ENCODE measurements around the gene MAFF. TPM values are rescaled to one million over a fixed set of nuclear protein-coding genes. Genes with fewer than 3 reads are reported as not detected.

Gene MAFF
- total RNA-seq, 2 experiments from 2014 or later = 25.6 to 27.3 TPM

GRCh38 chr22:38164551-38164918, 37.3 kb upstream of the MAFF start:
- no peak overlapping the region for H3K4me3 Mint-ChIP-seq
- Histone ChIP-seq H3K36me3 (ENCODE audit: insufficient read depth, low read length) (peaks cover 41% of the 10 kb centered on the region), H3K27ac (ENCODE audit: low read depth in 1 of 2, low read length in 2 of 2) (no peak overlapping the region), H3K4me3 (ENCODE audit: low read length) (no peak overlapping the region), H3K9me3 (ENCODE audit: control insufficient read depth in 1 of 2, insufficient read depth in 1 of 2, low read length in 2 of 2) (no peaks in the 10 kb centered on the region), H3K27me3 (ENCODE audit: control insufficient read depth in 1 of 2, insufficient read depth in 2 of 2, low read length in 2 of 2) (no peaks in the 10 kb centered on the region), H3K4me1 (ENCODE audit: insufficient read depth, low read length) (no peaks in the 10 kb centered on the region)
- intact Hi-C loops (cut with DNase I, micrococcal nuclease) = no loop called here
- peaks cover 11% of the 10 kb centered on the region for H3K4me1 Mint-ChIP-seq (ENCODE audit: low read depth)
- ChIA-PET POLR2A (no interaction called here), CTCF (no interaction called here)
- no peak for ATAC-seq (ENCODE audit: poor library complexity)
- no peaks in the 10 kb centered on the region for H3K27me3 Mint-ChIP-seq
- TF ChIP-seq CTCF (IDR thresholded peaks at IDR 0.05) = no peak
- H3K36me3 Mint-ChIP-seq (ENCODE audit: low read depth) = peaks cover 52% of the 10 kb centered on the region
- no peaks in the 10 kb centered on the region for H3K9me3 Mint-ChIP-seq
- H3K27ac Mint-ChIP-seq = no peak overlapping the region
- DNase-seq = no peak

- no peaks in the 10 kb centered on the region for H3K9me3 Mint-ChIP-seq
- intact Hi-C loops (cut with DNase I, micrococcal nuclease) = no loop called here
- H3K36me3 Mint-ChIP-seq (ENCODE audit: low read depth) = peaks cover 52% of the 10 kb centered on the region
- Histone ChIP-seq H3K27ac (ENCODE audit: low read depth in 1 of 2, low read length in 2 of 2) (no peak overlapping the region), H3K36me3 (ENCODE audit: insufficient read depth, low read length) (peaks cover 43% of the 10 kb centered on the region), H3K27me3 (ENCODE audit: control insufficient read depth in 1 of 2, insufficient read depth in 2 of 2, low read length in 2 of 2) (no peaks in the 10 kb centered on the region), H3K4me1 (ENCODE audit: insufficient read depth, low read length) (no peaks in the 10 kb centered on the region), H3K4me3 (ENCODE audit: low read length) (no peak overlapping the region), H3K9me3 (ENCODE audit: control insufficient read depth in 1 of 2, insufficient read depth in 1 of 2, low read length in 2 of 2) (no peaks in the 10 kb centered on the region)
- H3K4me3 Mint-ChIP-seq = no peak overlapping the region
- CTCF ChIA-PET = no interaction called here
- ATAC-seq (ENCODE audit: poor library complexity) (no peak), DNase-seq (no peak)
- no peak for TF ChIP-seq CTCF (IDR thresholded peaks at IDR 0.05)
- peaks cover 11% of the 10 kb centered on the region for H3K4me1 Mint-ChIP-seq (ENCODE audit: low read depth)
- POLR2A ChIA-PET = no interaction called here
- no peaks in the 10 kb centered on the region for H3K27me3 Mint-ChIP-seq
- no peak overlapping the region for H3K27ac Mint-ChIP-seq
Measured at GRCh38 chr22:38165922-38166593, 35.7 kb upstream of the MAFF start.

- Histone ChIP-seq H3K4me1 (ENCODE audit: insufficient read depth, low read length) (peaks cover 7% of the 10 kb centered on the region), H3K4me3 (ENCODE audit: low read length) (no peak overlapping the region), H3K27ac (ENCODE audit: low read depth in 1 of 2, low read length in 2 of 2) (no peak overlapping the region), H3K36me3 (ENCODE audit: insufficient read depth, low read length) (peaks cover 45% of the 10 kb centered on the region), H3K27me3 (ENCODE audit: control insufficient read depth in 1 of 2, insufficient read depth in 2 of 2, low read length in 2 of 2) (no peaks in the 10 kb centered on the region), H3K9me3 (ENCODE audit: control insufficient read depth in 1 of 2, insufficient read depth in 1 of 2, low read length in 2 of 2) (no peaks in the 10 kb centered on the region)
- Mint-ChIP-seq H3K4me3 (no peak overlapping the region), H3K27ac (no peak overlapping the region), H3K36me3 (ENCODE audit: low read depth) (peaks cover 45% of the 10 kb centered on the region), H3K9me3 (no peaks in the 10 kb centered on the region), H3K27me3 (no peaks in the 10 kb centered on the region), H3K4me1 (ENCODE audit: low read depth) (peaks cover 4% of the 10 kb centered on the region)
- POLR2A ChIA-PET = no interaction called here
- CTCF ChIA-PET = interaction anchor here (0.6 kb wide), 1 partner anchor 20 kb away, joined by 3 read pairs; no protein-coding TSS in a partner anchor
- intact Hi-C loops (cut with DNase I, micrococcal nuclease) = no loop called here
- ATAC-seq (ENCODE audit: poor library complexity) (no peak), DNase-seq (no peak)
- no peak for TF ChIP-seq CTCF (IDR thresholded peaks at IDR 0.05)
Measured at GRCh38 chr22:38167988-38168407, 33.8 kb upstream of the MAFF start.
